ENCODE data around the gene TAGAP.

The TAGAP gene

GRCh38 chr6:159037756-159038290 is 7.0 kb downstream of the TAGAP start:
- Histone ChIP-seq H3K4me1 (peaks cover 0 to 13% (median 0%) of the 10 kb centered on the region in 4 donors), H3K36me3 (no peaks in the 10 kb centered on the region), H3K27ac (no peak overlapping the region)

GRCh38 chr6:159036673-159037072 is 8.1 kb downstream of the TAGAP start:
- no peaks in the 10 kb centered on the region for H3K9me3 ChIP-seq
- TF ChIP-seq CTCF (IDR thresholded peaks at IDR 0.05), result no peak
- intact Hi-C loops (cut with DNase I; ENCODE audit: low total_unique reads), result no loop called here
- no peak for DNase-seq
- H3K4me1 ChIP-seq, result peaks cover 0 to 9% (median 0%) of the 10 kb centered on the region in 4 donors
- no peaks in the 10 kb centered on the region for H3K36me3 ChIP-seq
- H3K27ac ChIP-seq, result no peak overlapping the region
- H3K27me3 ChIP-seq, result peaks cover 0 to 7% of the 10 kb centered on the region in 2 donors
- H3K4me3 ChIP-seq, result no peak overlapping the region

More at GRCh38 chr6:159037756-159038290, 7.0 kb downstream of the TAGAP start:
- no peak for TF ChIP-seq CTCF (IDR thresholded peaks at IDR 0.05)
- no peaks in the 10 kb centered on the region for H3K9me3 ChIP-seq
- peaks cover 0 to 7% of the 10 kb centered on the region in 2 donors for H3K27me3 ChIP-seq
- no peak for DNase-seq
- no peak overlapping the region for H3K4me3 ChIP-seq
- intact Hi-C loops (cut with DNase I; ENCODE audit: low total_unique reads), result no loop called here

- H3K4me1 ChIP-seq, result peaks cover 0 to 9% (median 0%) of the 10 kb centered on the region in 4 donors
- no peak for DNase-seq
- H3K36me3 ChIP-seq, result no peaks in the 10 kb centered on the region
- peaks cover 0 to 7% of the 10 kb centered on the region in 2 donors for H3K27me3 ChIP-seq
- TF ChIP-seq CTCF (IDR thresholded peaks at IDR 0.05), result no peak
- H3K9me3 ChIP-seq, result no peaks in the 10 kb centered on the region
- no peak overlapping the region for H3K4me3 ChIP-seq
- intact Hi-C loops (cut with DNase I; ENCODE audit: low total_unique reads), result no loop called here
- H3K27ac ChIP-seq, result no peak overlapping the region
Measured at GRCh38 chr6:159035891-159036290, 8.9 kb downstream of the TAGAP start.

GRCh38 chr6:159033160-159034049 is 11.4 kb downstream of the TAGAP start:
- peaks cover 0 to 7% (median 0%) of the 10 kb centered on the region in 4 donors for H3K4me1 ChIP-seq
- TF ChIP-seq CTCF (IDR thresholded peaks at IDR 0.05), result no peak
- H3K9me3 ChIP-seq, result no peaks in the 10 kb centered on the region
- no peak overlapping the region for H3K4me3 ChIP-seq
- H3K27ac ChIP-seq, result no peak overlapping the region
- H3K36me3 ChIP-seq, result no peaks in the 10 kb centered on the region
- peaks cover 0 to 7% of the 10 kb centered on the region in 2 donors for H3K27me3 ChIP-seq
- intact Hi-C loops (cut with DNase I; ENCODE audit: low total_unique reads), result no loop called here
- no peak for DNase-seq

- Histone ChIP-seq H3K4me1 (no peaks in the 10 kb centered on the region), H3K4me3 (no peak overlapping the region), H3K36me3 (no peaks in the 10 kb centered on the region), H3K27me3 (peaks cover 0 to 7% of the 10 kb centered on the region in 2 donors), H3K27ac (no peak overlapping the region), H3K9me3 (no peaks in the 10 kb centered on the region)
- intact Hi-C loops (cut with DNase I; ENCODE audit: low total_unique reads), result no loop called here
- no peak for DNase-seq
- TF ChIP-seq CTCF (IDR thresholded peaks at IDR 0.05), result no peak
Measured at GRCh38 chr6:159031846-159032245, 12.9 kb downstream of the TAGAP start.
